Activated CD4-positive, alpha-beta T cell treated with anti-CD3 and anti-CD28 coated beads, Interleukin-2, amount 10 ng/mL, durations not matched to agents 24 days and 14 days (primary cell): ENCODE measurements around the gene MYOCOS. TPM values are rescaled to one million over a fixed set of nuclear protein-coding genes. Genes with fewer than 3 reads are reported as not detected.

Source experiments
- DNase-seq: peaks from one replicate; pipeline ENCODE4 v3.0.0; 2022
- H3K27ac Mint-ChIP-seq: one replicate; pipeline ENCODE4 v1.8.0; 2022; ENCODE audit warnings: mild to moderate bottlenecking, mixed read lengths
- H3K27me3 Mint-ChIP-seq: one replicate; pipeline ENCODE4 v1.8.0; 2022; ENCODE audit warnings: mixed read lengths
- H3K36me3 Mint-ChIP-seq: one replicate; pipeline ENCODE4 v1.8.0; 2022; ENCODE audit warnings: low read depth, mild to moderate bottlenecking, mixed read lengths
- H3K4me1 Mint-ChIP-seq: one replicate; pipeline ENCODE4 v1.8.0; 2021; ENCODE audit warnings: mixed read lengths
- H3K4me3 Mint-ChIP-seq: one replicate; pipeline ENCODE4 v1.8.0; 2022; ENCODE audit warnings: mild to moderate bottlenecking, moderate library complexity, mixed read lengths
- H3K9me3 Mint-ChIP-seq: one replicate; pipeline ENCODE4 v1.8.0; 2021; ENCODE audit warnings: mixed read lengths
- intact Hi-C: fragments of 100-400 bp; cut with micrococcal nuclease; formaldehyde crosslinking; loops from one replicate; pipeline ENCODE4 v1.15.1; 2023
- total RNA-seq: library from RNA; stranded (reverse); gene quantifications from 2 replicates; pipeline ENCODE4 v1.2.3, GENCODE V29; 2022

The MYOCOS gene
- total RNA-seq, 1 donor from 2014 or later = not detected

- Mint-ChIP-seq H3K27me3 (no peaks in the 10 kb centered on the region), H3K4me3 (no peak overlapping the region), H3K9me3 (no peaks in the 10 kb centered on the region), H3K4me1 (peaks cover 7% of the 10 kb centered on the region), H3K36me3 (no peaks in the 10 kb centered on the region), H3K27ac (no peak overlapping the region)
- intact Hi-C loops = no loop called here
- DNase-seq = no peak
These were observed 18.2 kb downstream of the MYOCOS start for GRCh38 chr1:171640225-171640624.

DNA sequence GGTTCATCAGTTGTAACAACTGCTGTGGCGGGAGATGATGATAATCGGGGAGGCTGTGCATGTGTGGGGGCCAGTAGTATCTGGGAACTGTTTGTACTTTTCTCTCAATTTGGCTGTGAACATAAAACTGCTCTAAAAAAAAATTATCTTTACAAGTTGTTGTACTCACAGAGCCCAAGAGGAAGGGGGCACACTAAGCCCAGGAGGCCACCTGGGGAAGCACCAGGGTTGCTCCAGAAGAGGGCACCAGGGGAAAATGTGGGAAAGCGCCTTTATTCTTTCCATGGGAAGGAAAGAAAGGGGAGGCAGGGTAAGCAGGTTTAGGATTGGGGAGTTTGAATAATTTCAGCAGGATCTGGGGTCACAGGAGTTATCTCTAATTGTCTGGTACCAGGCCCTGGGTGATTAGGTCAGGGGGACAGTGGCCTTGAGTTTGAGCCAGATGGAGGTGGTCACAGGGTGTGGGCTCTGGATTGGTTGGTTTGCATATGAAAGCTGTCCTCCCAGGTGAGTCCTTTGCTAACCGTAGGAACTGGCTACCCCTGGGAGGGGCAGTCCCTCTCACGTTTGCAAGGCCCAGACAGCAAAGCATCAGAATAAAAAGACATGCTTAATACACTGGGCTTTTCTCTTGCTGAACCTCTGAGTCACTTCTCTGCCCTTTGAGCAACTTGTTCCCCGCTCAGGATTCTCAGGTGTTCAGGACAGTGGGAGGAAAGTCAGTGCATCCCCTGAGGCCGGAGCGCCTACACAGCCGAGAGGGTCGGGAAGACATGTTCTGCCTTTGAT is 19.2 kb downstream of the MYOCOS start:
- no peak overlapping the region for H3K4me3 Mint-ChIP-seq
- intact Hi-C loops = no loop called here
- peaks cover 8% of the 10 kb centered on the region for H3K4me1 Mint-ChIP-seq
- no peak overlapping the region for H3K27ac Mint-ChIP-seq
- DNase-seq = no peak
- H3K27me3 Mint-ChIP-seq = no peaks in the 10 kb centered on the region
- no peaks in the 10 kb centered on the region for H3K36me3 Mint-ChIP-seq
- no peaks in the 10 kb centered on the region for H3K9me3 Mint-ChIP-seq

DNA sequence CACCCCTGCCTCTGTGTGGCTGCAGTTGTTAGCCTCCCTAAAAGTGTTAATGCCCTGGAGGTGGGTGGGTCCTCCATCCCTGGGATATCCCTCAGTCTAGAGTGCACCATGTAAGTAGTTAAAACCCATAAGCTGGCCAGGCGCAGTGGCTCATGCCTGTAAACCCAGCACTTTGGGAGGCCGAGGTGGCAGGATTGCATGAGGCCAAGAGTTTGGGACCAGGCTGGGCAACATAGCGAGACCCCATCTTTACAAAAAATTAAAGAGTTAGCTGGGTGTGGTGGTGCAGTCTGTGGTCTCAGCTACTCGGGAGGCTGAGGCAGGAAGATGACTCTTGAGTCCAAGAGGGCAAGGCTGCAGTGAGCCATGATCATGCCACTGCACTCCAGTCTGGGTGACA is 20.2 kb downstream of the MYOCOS start:
- H3K4me1 Mint-ChIP-seq = peaks cover 8% of the 10 kb centered on the region
- no peak for DNase-seq
- no peaks in the 10 kb centered on the region for H3K27me3 Mint-ChIP-seq
- no peak overlapping the region for H3K4me3 Mint-ChIP-seq
- no peaks in the 10 kb centered on the region for H3K9me3 Mint-ChIP-seq
- H3K36me3 Mint-ChIP-seq = no peaks in the 10 kb centered on the region
- intact Hi-C loops = no loop called here
- no peak overlapping the region for H3K27ac Mint-ChIP-seq

GRCh38 chr1:171643156-171643555 is 21.1 kb downstream of the MYOCOS start:
- Mint-ChIP-seq H3K27ac (no peak overlapping the region), H3K27me3 (no peaks in the 10 kb centered on the region), H3K4me3 (no peak overlapping the region), H3K36me3 (no peaks in the 10 kb centered on the region), H3K4me1 (peaks cover 8% of the 10 kb centered on the region), H3K9me3 (no peaks in the 10 kb centered on the region)
- intact Hi-C loops = no loop called here
- no peak for DNase-seq

DNA sequence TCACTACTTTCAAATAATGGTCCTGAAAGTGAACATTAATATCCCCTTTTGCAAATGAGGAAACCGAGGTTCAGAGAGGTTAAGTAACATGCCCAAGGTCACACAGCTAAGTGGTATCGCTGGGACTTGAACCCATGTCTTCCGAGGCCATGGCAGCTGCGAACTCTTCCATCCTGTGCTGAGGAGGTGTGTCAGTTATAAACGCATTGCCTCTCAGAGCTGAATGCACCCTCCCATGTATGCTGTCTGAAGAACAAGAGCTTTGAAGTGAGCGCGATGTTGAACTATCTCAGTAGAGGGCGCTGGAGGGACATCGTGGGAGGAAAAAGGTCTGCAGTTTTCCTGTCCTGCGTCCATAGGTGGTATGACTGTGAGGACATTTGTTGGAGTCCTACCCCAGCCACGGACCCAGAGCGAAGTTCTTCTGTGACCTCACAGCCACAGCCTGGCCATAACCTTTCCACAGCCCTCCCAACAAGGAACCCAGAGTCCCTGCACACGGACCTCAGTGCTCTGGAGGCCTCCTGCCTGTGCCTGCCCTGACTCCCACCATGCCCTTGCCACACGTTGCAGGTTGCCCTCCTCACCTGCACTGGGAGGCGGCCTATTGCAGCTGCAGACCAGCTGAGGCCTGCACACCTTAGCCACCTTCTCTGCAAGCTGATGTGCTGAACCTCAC is 22.9 kb downstream of the MYOCOS start:
- Mint-ChIP-seq H3K27me3 (no peaks in the 10 kb centered on the region), H3K36me3 (no peaks in the 10 kb centered on the region), H3K27ac (no peak overlapping the region), H3K4me1 (peaks cover 8% of the 10 kb centered on the region), H3K4me3 (no peak overlapping the region), H3K9me3 (no peaks in the 10 kb centered on the region)
- intact Hi-C loops = loop anchor here (1.0 to 5.0 kb wide), 4 partner anchors 72 to 340 kb away; partner anchors contain the start of gene METTL13
- peak; percentile 92 for DNase-seq

DNA sequence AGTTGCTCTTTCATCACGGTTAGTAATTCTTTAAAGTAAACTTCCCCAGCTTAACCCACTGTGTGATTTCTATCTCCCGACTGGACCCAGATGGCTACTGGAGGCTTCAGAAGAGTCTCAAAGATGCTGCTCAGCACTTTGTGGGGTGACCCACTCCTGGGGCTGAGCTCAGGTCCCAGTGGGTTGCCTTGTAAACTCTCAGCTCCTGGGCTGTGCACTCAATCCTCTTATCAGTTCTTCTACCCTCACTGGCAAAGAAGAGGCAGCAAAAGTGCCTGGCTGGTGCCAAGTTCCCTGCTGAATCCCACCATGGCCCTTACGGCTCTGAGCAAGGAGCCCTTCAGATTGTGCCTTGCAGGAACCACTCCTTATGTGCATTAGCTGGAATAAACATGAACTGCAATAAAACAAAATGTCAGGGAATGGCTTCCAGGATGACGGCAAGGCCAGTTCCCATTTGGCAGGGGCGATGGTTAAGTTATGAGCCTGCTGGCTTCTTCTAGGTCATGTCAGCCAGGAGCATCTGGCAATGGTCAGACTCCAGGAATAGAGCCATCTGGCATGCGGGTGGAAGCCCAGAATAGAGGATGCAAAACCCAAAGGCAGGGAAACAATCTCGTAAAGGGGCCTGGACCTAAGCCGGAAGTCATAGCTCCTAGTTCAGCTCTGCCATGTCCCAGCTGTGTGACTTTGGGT is 23.7 kb downstream of the MYOCOS start:
- no peak overlapping the region for H3K4me3 Mint-ChIP-seq
- no peak for DNase-seq
- no peaks in the 10 kb centered on the region for H3K36me3 Mint-ChIP-seq
- peaks cover 4% of the 10 kb centered on the region for H3K27me3 Mint-ChIP-seq
- H3K27ac Mint-ChIP-seq = no peak overlapping the region
- intact Hi-C loops = loop anchor here (1.0 to 5.0 kb wide), 4 partner anchors 72 to 340 kb away; partner anchors contain the start of gene METTL13
- no peaks in the 10 kb centered on the region for H3K9me3 Mint-ChIP-seq
- peaks cover 8% of the 10 kb centered on the region for H3K4me1 Mint-ChIP-seq

- H3K4me1 Mint-ChIP-seq = peaks cover 8% of the 10 kb centered on the region
- no peak overlapping the region for H3K27ac Mint-ChIP-seq
- H3K27me3 Mint-ChIP-seq = peaks cover 10% of the 10 kb centered on the region
- no peaks in the 10 kb centered on the region for H3K36me3 Mint-ChIP-seq
- no peaks in the 10 kb centered on the region for H3K9me3 Mint-ChIP-seq
- DNase-seq = no peak
- H3K4me3 Mint-ChIP-seq = no peak overlapping the region
- intact Hi-C loops = loop anchor here (5.0 kb wide), 2 partner anchors 71 to 136 kb away; partner anchors contain the start of gene METTL13
These were observed 24.2 kb downstream of the MYOCOS start for GRCh38 chr1:171646249-171646560.

DNA sequence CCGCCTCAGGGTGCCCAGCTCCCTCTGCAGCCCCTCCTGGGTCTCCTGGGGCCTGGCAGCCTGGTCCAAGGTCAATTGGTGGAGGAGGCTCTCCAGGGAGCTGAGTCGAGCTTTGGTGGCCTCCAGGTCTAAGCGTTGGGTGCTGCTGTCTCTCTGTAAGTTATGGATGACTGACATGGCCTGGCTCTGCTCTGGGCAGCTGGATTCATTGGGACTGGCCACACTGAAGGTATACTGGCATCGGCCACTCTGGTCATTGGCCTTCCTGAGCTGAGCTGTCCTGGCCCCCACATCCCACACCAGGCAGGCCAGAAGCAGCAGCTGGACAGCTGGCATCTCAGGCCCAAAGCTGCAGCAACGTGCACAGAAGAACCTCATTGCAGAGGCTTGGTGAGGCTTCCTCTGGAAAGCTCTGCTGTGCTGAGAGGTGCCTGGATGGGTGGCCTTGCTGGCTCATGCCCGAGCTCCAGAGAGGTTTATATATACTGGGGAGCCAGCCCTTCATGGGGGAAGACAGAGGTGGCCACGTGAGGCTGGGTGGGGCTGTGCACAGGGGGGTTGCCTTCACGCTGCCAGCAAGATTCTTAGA is 30.3 kb downstream of the MYOCOS start, which contains the start of gene MYOC:
Gene MYOC (minus strand): TSS at position 455 of the 589 bp plus-strand sequence. CDS start 77 bp downstream, at position 378.
- no peaks in the 10 kb centered on the region for H3K9me3 Mint-ChIP-seq
- H3K27ac Mint-ChIP-seq = no peak within 1 kb of the TSS
- no peak for DNase-seq
- no peak within 1 kb of the TSS for H3K4me3 Mint-ChIP-seq
- peaks cover 35% of the 10 kb centered on the region for H3K27me3 Mint-ChIP-seq
- H3K4me1 Mint-ChIP-seq = peaks cover 10% of the 10 kb centered on the region
- H3K36me3 Mint-ChIP-seq = no peaks in the 10 kb centered on the region
- intact Hi-C loops = no loop called here

DNA sequence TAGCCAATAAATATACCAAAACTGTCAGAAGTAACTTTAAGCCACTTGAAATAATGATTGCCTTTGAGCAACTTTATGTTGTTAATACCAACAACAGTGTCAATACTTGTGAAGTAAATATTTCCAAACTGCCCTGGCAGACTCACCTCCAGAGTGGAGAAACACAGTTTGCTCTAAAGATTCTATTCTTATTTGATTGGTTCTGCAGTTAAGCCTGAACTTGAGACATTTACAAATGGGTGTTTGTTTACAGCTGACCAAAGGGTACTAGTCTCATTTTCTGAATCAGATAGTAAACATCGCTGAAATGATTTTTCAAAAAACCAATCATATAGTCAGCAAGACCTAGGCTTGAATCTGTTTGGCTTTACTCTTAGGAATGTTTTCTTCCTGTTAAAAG is 31.8 kb downstream of the MYOCOS start:
- Mint-ChIP-seq H3K36me3 (no peaks in the 10 kb centered on the region), H3K27me3 (peaks cover 39% of the 10 kb centered on the region), H3K4me3 (no peak overlapping the region), H3K9me3 (no peaks in the 10 kb centered on the region), H3K4me1 (peaks cover 10% of the 10 kb centered on the region), H3K27ac (no peak overlapping the region)
- intact Hi-C loops = no loop called here
- DNase-seq = no peak

DNA sequence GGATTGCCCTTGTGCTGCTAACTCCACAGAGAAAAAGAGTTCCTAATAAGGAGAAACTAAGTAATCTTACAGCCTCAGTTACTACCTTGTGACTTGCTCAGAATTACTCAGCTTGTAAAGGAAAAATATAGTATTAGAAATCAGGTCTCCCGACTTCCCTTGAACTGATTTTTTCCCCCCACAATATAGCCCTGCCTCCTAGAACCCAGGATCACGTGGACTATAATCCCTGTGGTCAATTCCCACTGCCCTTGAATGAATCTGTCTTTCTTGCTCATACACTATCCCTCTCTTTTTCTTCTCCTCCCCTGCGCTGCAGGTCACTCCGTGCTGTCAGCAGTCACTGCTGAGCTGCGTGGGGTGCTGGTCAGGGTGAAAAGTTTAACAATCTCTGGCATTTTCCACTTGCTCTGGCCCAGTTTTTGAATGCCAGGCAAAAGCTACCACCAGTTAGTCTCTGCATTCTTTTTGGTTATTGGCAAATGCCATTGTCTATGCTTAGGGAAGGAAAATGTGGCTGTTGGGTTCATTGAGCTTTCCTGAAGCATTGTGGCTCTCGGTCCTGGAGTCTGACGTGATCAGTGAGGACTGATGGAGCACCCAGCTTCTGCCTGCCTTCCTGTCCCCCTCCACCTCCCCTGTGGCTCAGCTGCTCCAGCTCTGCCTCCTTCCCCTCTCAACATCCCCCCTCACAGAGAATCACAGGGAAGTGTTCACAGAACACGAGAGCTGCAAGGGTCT is 32.3 kb downstream of the MYOCOS start:
- H3K9me3 Mint-ChIP-seq = no peaks in the 10 kb centered on the region
- no peak for DNase-seq
- intact Hi-C loops = no loop called here
- no peaks in the 10 kb centered on the region for H3K36me3 Mint-ChIP-seq
- H3K4me3 Mint-ChIP-seq = no peak overlapping the region
- H3K27me3 Mint-ChIP-seq = peaks cover 39% of the 10 kb centered on the region
- H3K4me1 Mint-ChIP-seq = peaks cover 10% of the 10 kb centered on the region
- H3K27ac Mint-ChIP-seq = no peak overlapping the region

GRCh38 chr1:171654942-171655745 is 33.1 kb downstream of the MYOCOS start:
- peaks cover 38% of the 10 kb centered on the region for H3K27me3 Mint-ChIP-seq
- peaks cover 10% of the 10 kb centered on the region for H3K4me1 Mint-ChIP-seq

GRCh38 chr1:171655746-171656116 is 33.7 kb downstream of the MYOCOS start:
- H3K9me3 Mint-ChIP-seq = no peaks in the 10 kb centered on the region
- no peak overlapping the region for H3K27ac Mint-ChIP-seq
- peak overlapping the region; percentile 68 for H3K4me3 Mint-ChIP-seq
- intact Hi-C loops = no loop called here
- DNase-seq = no peak
- peaks cover 10% of the 10 kb centered on the region for H3K4me1 Mint-ChIP-seq
- H3K36me3 Mint-ChIP-seq = no peaks in the 10 kb centered on the region
- peaks cover 35% of the 10 kb centered on the region for H3K27me3 Mint-ChIP-seq

More at GRCh38 chr1:171654942-171655745, 33.1 kb downstream of the MYOCOS start:
- intact Hi-C loops = no loop called here
- DNase-seq = peak; percentile 92
- Mint-ChIP-seq H3K36me3 (no peaks in the 10 kb centered on the region), H3K4me3 (peak overlapping the region; percentile 68), H3K9me3 (no peaks in the 10 kb centered on the region), H3K27ac (peak overlapping the region; percentile 5)
